Measurements from ENCODE around the gene GPR15LG.

Gene GPR15LG

DNA sequence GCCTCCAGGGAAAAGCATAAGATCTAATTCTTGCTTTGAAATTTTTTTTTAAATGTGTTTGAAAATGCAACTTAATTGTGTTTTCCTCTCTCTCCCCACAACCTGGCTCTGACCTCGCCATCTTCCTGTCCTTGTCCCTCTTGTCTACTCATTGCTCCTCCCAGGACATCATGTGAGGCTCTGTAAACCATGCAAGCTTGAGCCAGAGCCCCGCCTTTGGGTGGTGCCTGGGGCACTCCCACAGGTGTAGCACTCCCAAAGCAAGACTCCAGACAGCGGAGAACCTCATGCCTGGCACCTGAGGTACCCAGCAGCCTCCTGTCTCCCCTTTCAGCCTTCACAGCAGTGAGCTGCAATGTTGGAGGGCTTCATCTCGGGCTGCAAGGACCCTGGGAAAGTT is 10.9 kb downstream of the GPR15LG start:
- no peak overlapping the region for H3K4me3 ChIP-seq (ENCODE audit: low read depth, low read length)
- TF ChIP-seq, protein P1, sequence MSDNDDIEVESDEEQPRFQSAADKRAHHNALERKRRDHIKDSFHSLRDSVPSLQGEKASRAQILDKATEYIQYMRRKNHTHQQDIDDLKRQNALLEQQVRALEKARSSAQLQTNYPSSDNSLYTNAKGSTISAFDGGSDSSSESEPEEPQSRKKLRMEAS (IDR thresholded peaks at IDR 0.05; ENCODE audit: low read depth, low read length): no peak
- TF ChIP-seq, protein P2, sequence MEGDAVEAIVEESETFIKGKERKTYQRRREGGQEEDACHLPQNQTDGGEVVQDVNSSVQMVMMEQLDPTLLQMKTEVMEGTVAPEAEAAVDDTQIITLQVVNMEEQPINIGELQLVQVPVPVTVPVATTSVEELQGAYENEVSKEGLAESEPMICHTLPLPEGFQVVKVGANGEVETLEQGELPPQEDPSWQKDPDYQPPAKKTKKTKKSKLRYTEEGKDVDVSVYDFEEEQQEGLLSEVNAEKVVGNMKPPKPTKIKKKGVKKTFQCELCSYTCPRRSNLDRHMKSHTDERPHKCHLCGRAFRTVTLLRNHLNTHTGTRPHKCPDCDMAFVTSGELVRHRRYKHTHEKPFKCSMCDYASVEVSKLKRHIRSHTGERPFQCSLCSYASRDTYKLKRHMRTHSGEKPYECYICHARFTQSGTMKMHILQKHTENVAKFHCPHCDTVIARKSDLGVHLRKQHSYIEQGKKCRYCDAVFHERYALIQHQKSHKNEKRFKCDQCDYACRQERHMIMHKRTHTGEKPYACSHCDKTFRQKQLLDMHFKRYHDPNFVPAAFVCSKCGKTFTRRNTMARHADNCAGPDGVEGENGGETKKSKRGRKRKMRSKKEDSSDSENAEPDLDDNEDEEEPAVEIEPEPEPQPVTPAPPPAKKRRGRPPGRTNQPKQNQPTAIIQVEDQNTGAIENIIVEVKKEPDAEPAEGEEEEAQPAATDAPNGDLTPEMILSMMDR (IDR thresholded peaks at IDR 0.05; ENCODE audit: low read depth, low read length): no peak
- TF ChIP-seq POLR2A (IDR thresholded peaks at IDR 0.05; ENCODE audit: extremely low read depth, insufficient read length) (no peak), MYC (IDR thresholded peaks at IDR 0.05; ENCODE audit: low read depth, low read length) (no peak)
- DNase-seq (ENCODE audit: low read depth): no peak

DNA sequence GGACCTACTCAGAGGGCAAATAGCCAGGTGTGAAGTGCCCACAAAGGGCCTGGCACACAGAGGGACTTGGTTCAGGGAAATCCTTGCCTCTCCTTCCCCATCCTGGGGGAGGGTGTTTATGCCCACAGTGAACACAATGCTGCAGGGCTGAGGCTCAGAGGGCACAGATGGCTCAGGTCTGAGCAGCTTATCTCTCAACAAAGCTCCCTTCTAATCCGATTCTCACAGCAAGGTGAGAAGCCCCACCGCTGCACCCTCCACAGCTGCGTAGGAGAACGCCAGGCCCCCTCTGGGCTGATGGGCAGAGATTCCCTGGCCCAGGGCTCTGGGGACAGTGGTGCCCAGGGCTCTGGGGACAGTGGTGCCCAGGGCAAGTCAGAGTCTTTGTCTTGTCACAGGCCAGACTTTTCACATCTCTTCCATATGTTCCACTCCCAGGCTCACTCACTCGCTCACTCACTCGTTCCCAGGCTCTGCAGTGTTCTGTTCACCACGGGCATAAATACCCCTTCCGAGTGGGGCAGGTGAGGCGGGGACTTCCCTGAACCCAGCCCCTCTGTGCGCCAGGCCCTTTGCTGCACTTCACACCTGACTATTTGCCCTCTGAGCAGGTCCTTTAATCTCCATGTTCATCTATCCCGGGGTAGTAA is 12.1 kb downstream of the GPR15LG start:
- no peak for DNase-seq (ENCODE audit: low read depth)
- TF ChIP-seq, protein P1 (IDR thresholded peaks at IDR 0.05; ENCODE audit: low read depth, low read length): no peak

DNA sequence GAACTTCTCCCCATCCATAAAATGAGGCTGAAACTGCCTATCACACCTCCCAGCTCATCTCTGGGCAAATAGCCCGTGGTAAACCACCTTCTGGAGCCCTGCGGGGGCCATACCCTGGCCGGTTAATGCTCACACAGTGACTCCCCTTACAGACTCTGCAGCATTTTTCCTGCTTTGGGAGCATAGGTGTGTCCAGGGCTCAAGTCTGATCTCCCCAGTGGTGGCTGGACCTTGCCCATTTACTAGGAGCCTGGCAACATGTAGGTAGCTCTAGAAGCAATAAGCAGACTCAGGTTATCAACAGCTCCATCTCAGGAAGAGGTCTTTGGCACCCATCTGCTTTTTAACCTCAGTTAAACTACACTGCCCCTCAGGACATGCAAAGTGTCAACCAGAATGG is 15.2 kb downstream of the GPR15LG start:
- no peak for DNase-seq (ENCODE audit: low read depth)
- TF ChIP-seq POLR2A (IDR thresholded peaks at IDR 0.05; ENCODE audit: extremely low read depth, insufficient read length) (no peak), MYC (IDR thresholded peaks at IDR 0.05; ENCODE audit: low read depth, low read length) (no peak)
- TF ChIP-seq, protein P1 (IDR thresholded peaks at IDR 0.05; ENCODE audit: low read depth, low read length): no peak
- TF ChIP-seq, protein P2 (IDR thresholded peaks at IDR 0.05; ENCODE audit: low read depth, low read length): no peak
- no peak overlapping the region for H3K4me3 ChIP-seq (ENCODE audit: low read depth, low read length)

More for the DNA sequence above, 12.1 kb downstream of the GPR15LG start:
- no peak overlapping the region for H3K4me3 ChIP-seq (ENCODE audit: low read depth, low read length)

DNA sequence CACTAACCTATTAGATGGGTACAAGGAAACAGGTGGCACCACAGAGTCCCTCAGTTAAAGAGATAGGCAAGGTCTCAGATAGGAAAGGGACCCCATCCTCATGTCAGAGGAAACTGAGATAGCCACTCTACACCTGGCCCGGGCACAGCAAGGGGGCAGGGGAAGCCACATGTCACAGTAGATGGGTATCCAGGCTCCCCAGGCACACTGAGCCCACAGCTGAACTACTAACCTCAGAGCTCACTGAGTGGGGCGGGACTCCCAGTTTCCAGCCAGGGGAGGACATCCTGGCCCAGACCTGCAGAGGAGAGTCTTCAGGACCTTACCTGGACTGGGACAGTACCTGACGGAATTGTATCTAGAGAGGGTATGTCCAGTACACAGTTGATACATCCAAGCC is 17.0 kb downstream of the GPR15LG start:
- H3K4me3 ChIP-seq (ENCODE audit: low read depth, low read length): no peak overlapping the region
- TF ChIP-seq MYC (IDR thresholded peaks at IDR 0.05; ENCODE audit: low read depth, low read length): no peak
- DNase-seq (ENCODE audit: low read depth): no peak

DNA sequence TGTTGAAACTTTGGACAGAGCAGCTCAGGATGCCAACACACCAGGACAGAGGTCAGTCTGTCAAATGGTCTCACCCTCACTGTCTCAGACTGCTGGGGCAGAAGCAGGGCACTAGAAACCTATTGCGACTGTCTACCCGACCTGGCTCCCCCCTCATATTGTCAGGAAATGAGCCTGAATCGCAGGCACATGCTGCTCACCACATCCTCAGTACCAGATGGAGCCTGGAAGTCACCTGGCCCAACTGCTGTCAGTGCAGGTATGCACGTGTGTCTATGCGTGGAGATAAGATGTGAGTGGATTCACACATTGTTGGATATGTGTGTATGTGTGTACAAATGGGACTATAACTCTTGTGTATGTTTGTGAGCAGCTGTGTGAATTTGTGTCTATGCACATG is 17.5 kb downstream of the GPR15LG start:
- no peak for TF ChIP-seq POLR2A (IDR thresholded peaks at IDR 0.05; ENCODE audit: extremely low read depth, insufficient read length)
- no peak for TF ChIP-seq MYC (IDR thresholded peaks at IDR 0.05; ENCODE audit: low read depth, low read length)
- TF ChIP-seq, protein P1 (IDR thresholded peaks at IDR 0.05; ENCODE audit: low read depth, low read length): no peak
- TF ChIP-seq, protein P2 (IDR thresholded peaks at IDR 0.05; ENCODE audit: low read depth, low read length): no peak
- DNase-seq (ENCODE audit: low read depth): no peak
- H3K4me3 ChIP-seq (ENCODE audit: low read depth, low read length): no peak overlapping the region

DNA sequence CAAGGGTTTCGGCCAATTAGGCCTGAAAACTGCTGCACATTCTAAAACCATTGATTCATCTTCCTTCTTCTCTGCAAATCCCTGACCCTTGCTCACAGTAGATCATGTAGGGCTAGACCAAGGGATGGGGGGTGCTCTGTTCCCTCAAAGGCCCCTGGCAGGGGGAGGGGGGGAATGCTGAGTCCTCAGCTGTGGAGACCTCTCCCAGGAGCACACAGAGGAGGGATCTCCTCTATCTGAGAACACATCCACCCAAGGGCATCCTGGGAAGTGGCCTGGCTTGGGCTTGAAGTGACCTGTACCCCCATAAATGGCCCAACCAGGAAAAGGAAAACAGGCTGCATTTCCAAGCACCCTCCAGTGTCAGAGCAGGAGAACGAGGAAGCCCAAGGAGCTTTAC is 19.7 kb downstream of the GPR15LG start:
- H3K4me3 ChIP-seq (ENCODE audit: low read depth, low read length): no peak overlapping the region
- TF ChIP-seq POLR2A (IDR thresholded peaks at IDR 0.05; ENCODE audit: extremely low read depth, insufficient read length) (no peak), MYC (IDR thresholded peaks at IDR 0.05; ENCODE audit: low read depth, low read length) (no peak)
- TF ChIP-seq, protein P2 (IDR thresholded peaks at IDR 0.05; ENCODE audit: low read depth, low read length): no peak
- TF ChIP-seq, protein P1 (IDR thresholded peaks at IDR 0.05; ENCODE audit: low read depth, low read length): no peak

More for the DNA sequence above, 19.7 kb downstream of the GPR15LG start:
- DNase-seq (ENCODE audit: low read depth): no peak
